Coronary artery (tissue), 2 donors: Measurements from ENCODE around the gene SMARCD3.

Experiments used
- DNase-seq: peaks from one replicate; pipeline ENCODE4 v3.0.0-alpha.2; 2017; ENCODE audit warnings: low spot score
- H3K27ac ChIP-seq, 2 donors: fragments of 200-600 bp; sonication (generic); one replicate each; pipeline ENCODE4 v1.5.1; 2016 to 2019
- H3K4me3 ChIP-seq: fragments of 200-600 bp; sonication (generic); 2 replicates; pipeline ENCODE4 v1.5.1; 2016; ENCODE audit warnings: mild to moderate bottlenecking, moderate library complexity
- CTCF ChIP-seq: fragments of 200-600 bp; sonication (generic); IDR thresholded peaks from one replicate; pipeline ENCODE4 v1.5.1; 2019; ENCODE audit warnings: antibody characterized with exemption

Gene SMARCD3

GRCh38 chr7:151286148-151286547 is 37.7 kb upstream of the SMARCD3 start:
- no peak for TF ChIP-seq CTCF
- no peak for DNase-seq
- no peak overlapping the region for H3K4me3 ChIP-seq
- H3K27ac ChIP-seq: no peak overlapping the region

DNA sequence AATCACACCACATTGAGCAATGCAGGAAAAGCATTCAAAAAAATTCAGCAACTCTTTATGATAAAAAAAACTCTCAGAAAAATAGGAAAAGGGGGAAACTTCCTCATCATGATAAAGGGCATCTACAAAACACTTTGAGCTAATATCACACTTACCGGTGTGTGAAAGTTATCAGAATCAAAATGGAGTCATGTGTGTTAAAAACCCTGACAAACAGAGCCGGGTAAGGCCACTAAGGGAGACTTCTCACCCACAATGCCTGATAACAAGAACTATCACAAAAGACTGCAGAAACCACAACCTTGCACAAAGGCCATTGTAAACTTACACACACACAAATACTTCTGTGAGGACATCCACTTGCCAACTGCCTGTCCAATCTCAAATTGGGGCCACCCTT is 34.8 kb upstream of the SMARCD3 start:
- no peak for TF ChIP-seq CTCF
- Histone ChIP-seq H3K27ac (no peak overlapping the region), H3K4me3 (no peak overlapping the region)
- DNase-seq: no peak

DNA sequence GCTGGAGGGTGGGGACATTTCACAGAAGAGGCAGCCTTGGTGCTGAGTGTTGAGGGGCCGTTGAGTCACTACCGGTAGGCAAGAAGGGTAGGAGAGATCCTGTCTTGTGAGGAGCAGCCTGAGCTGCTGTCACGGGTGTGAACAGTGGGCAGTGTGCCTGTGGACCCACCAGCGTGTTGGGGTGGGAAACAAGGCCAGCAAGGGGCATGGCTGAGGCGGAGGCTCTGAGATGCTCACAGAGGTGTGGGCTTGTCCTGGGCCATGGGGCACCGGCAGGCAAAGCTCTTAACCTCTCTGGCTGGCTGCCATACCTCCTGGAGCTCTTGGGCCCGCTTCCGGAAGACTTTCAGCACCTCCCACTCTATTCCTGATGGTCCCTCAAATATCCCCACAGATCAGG is 33.6 kb upstream of the SMARCD3 start:
- DNase-seq: no peak
- Histone ChIP-seq H3K27ac (no peak overlapping the region), H3K4me3 (no peak overlapping the region)
- TF ChIP-seq CTCF: no peak

GRCh38 chr7:151281686-151282085 is 33.2 kb upstream of the SMARCD3 start:
- no peak for DNase-seq
- Histone ChIP-seq H3K27ac (no peak overlapping the region), H3K4me3 (no peak overlapping the region)
- no peak for TF ChIP-seq CTCF

- TF ChIP-seq CTCF: no peak
- DNase-seq: no peak
- Histone ChIP-seq H3K27ac (no peak overlapping the region), H3K4me3 (no peak overlapping the region)
These were observed 32.0 kb upstream of the SMARCD3 start for GRCh38 chr7:151280388-151281019.

DNA sequence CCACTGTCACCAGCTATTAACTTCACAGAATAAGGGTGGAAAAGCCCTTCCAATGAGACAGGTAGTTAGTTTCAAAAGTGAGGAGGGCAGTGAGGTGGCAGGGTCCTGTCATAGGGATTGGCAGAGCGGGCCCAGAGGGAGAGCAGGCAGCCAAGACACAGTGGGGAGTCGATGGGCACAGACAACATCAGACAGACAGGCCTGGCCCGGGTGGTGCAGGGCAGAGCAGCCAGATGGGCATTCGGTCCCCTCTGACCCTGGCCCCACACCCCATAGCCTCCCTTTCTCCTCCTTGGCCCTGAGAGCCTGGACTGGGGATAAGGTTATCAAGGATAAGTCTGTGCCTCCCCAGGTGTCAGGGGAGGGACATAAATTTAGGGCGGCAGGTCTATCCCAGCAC is 31.4 kb upstream of the SMARCD3 start:
- TF ChIP-seq CTCF: no peak
- Histone ChIP-seq H3K4me3 (no peak overlapping the region), H3K27ac (no peak overlapping the region)
- no peak for DNase-seq

DNA sequence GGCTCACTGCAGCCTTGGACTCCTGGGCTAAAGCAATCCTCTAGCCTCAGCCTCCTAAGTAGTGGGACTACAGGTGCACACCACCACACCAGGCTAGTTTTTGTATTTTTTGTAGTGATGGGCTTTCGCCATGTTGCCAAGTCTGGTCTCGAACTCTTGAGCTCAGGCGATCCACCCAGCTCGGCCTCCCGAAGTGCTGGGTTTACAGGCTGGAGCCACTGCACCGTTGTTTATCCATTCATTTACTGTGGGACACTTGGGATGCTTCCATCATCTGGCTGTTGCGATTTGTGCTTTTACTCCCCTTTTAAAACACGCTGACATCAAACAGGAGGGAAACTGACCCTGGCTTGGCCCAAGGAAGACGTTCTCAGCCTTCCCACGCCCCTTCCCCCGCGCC is 30.5 kb upstream of the SMARCD3 start:
- no peak for TF ChIP-seq CTCF
- Histone ChIP-seq H3K27ac (no peak overlapping the region), H3K4me3 (no peak overlapping the region)
- DNase-seq: no peak
